NT2/D1 (cell line): ENCODE results near the gene SENP3.
"Not testable (repeated sequence)": the region's sequence is repeated elsewhere in the genome, so short reads cannot be mapped to it uniquely, and the experiment has no call there.

Experiments
- DNase-seq: peaks from one replicate; pipeline ENCODE4 v3.0.0-alpha.2; 2011; ENCODE audit warnings: low read depth, low spot score
- H3K27me3 ChIP-seq: 2 replicates; pipeline ENCODE4 v1.6.0; 2011; ENCODE audit warnings: mild to moderate bottlenecking; ENCODE audit not compliant: insufficient read length, insufficient read depth
- H3K36me3 ChIP-seq: 2 replicates; pipeline ENCODE4 v1.6.1; 2011; ENCODE audit warnings: mild to moderate bottlenecking, low read length, mixed read lengths; ENCODE audit not compliant: insufficient read depth, insufficient read length
- H3K4me1 ChIP-seq: 2 replicates; pipeline ENCODE4 v1.5.1; 2011; ENCODE audit not compliant: insufficient read depth, insufficient read length
- H3K4me3 ChIP-seq: 2 replicates; pipeline ENCODE4 v1.5.1; 2011; ENCODE audit warnings: low read depth; ENCODE audit not compliant: insufficient read length
- H3K9ac ChIP-seq: 2 replicates; pipeline ENCODE4 v1.6.0; 2011; ENCODE audit warnings: low read depth; ENCODE audit not compliant: insufficient read length
- H3K9me3 ChIP-seq: 2 replicates; pipeline ENCODE4 v1.5.1; 2011; ENCODE audit warnings: mild to moderate bottlenecking, low read length; ENCODE audit not compliant: insufficient read depth
- SUZ12 ChIP-seq: IDR thresholded peaks from 2 replicates; pipeline ENCODE4 v1.6.1; 2011; ENCODE audit not compliant: insufficient read length, insufficient read depth; ENCODE audit errors: extremely low read depth
- YY1 ChIP-seq: IDR thresholded peaks from 2 replicates; pipeline ENCODE4 v1.6.1; 2011; ENCODE audit not compliant: insufficient read length, insufficient read depth
- ZNF274 ChIP-seq: IDR thresholded peaks from 2 replicates; pipeline ENCODE4 v1.6.1; 2011; ENCODE audit warnings: mild to moderate bottlenecking, low read depth, low read length

Gene SENP3

DNA sequence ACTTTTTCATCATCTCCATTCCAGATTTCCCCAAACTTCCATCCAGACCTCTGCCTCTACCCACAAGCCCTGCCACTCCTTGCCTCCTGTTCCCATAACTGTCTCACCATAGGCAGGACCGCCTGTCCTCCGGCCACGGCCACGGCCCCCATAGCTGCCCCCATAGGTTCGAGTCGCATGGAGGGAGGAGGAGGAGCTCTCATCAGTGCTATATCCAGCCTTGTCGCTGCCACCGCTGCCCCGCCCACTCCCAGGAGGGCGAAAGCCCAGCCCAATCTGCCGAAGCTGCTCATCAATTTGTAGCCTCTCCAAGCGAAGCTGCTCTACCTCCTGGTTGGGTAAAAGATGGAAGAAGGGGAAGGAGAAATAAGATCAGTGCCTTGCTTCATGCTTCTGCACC lies 31.6 kb downstream of the SENP3 start:
- peaks cover 9% of the 10 kb centered on the region for H3K4me1 ChIP-seq
- H3K9ac ChIP-seq: no peak overlapping the region
- no peak overlapping the region for H3K4me3 ChIP-seq
- peaks cover 69% of the 10 kb centered on the region for H3K36me3 ChIP-seq
- no peaks in the 10 kb centered on the region for H3K9me3 ChIP-seq
- TF ChIP-seq YY1 (no peak), ZNF274 (no peak), SUZ12 (no peak)
- DNase-seq: no peak
- H3K27me3 ChIP-seq: no peaks in the 10 kb centered on the region

DNA sequence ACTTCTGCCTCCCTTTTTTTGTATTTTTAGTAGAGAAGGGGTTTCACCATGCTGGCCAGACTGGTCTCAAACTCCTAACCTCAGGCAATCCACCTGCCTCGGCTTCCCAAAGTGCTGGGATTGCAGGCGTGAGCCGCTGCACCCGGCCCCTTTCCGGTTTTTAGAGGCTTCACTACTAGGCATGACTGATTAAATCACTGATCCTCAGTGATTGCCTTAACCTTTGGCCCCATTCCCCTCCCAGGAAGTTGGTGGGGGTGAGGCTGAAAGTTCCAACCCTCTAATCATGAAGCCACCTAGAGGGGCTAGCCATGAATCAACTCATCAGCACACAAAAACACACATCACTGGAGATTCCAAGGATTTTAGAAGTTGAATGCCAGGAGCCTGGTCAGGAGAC lies 35.8 kb downstream of the SENP3 start:
- not testable (repeated sequence) for H3K4me3 ChIP-seq, H3K9me3 ChIP-seq, H3K27me3 ChIP-seq, H3K9ac ChIP-seq, DNase-seq, H3K4me1 ChIP-seq
- H3K36me3 ChIP-seq: peaks cover 76% of the 10 kb centered on the region

DNA sequence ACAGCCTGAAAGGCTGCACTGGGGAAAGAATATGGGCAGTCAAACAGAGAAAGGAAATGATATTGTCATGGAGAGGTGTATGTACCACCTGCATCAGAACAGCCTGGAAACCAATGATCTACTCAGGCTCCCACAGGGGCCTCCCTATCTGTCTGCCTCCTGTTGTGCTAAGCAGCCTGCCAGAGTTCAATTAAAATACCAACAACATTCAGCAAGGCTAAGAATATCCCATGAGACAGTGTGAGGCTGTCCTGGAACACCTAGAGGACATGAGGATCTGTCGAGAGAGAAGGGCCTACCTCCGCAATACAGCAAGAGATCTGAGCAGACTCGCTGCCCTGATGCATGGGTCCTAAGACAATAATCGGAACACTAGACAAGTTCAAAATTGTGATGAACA lies 44.6 kb downstream of the SENP3 start:
- TF ChIP-seq SUZ12 (no peak), ZNF274 (no peak), YY1 (no peak)
- Histone ChIP-seq H3K36me3 (peaks cover 70% of the 10 kb centered on the region), H3K9ac (no peak overlapping the region), H3K9me3 (no peaks in the 10 kb centered on the region), H3K27me3 (no peaks in the 10 kb centered on the region), H3K4me3 (no peak overlapping the region), H3K4me1 (no peaks in the 10 kb centered on the region)
- no peak for DNase-seq

DNA sequence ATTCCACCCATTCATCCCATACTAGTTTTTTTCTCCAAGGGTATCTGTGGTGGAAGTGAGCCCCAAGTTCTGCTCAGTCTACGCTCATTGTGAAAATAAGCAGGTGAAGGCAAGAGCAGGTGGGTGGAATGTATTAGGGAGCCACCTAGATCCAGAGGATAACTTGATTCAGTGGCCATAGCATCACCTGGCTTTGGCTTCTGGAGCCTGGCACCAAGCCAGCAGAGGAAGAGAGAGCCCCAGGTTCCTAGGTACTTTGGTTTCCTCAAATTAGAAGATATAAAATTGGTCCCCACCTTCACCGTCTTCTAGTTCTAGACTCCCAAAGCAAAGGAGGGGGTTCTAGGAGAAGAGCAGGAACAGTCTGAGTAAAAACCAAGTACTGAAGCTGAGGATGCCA lies 48.9 kb downstream of the SENP3 start:
- H3K4me1 ChIP-seq: no peaks in the 10 kb centered on the region
- no peaks in the 10 kb centered on the region for H3K9me3 ChIP-seq
- H3K27me3 ChIP-seq: no peaks in the 10 kb centered on the region
- H3K9ac ChIP-seq: no peak overlapping the region
- no peak overlapping the region for H3K4me3 ChIP-seq
- no peak for TF ChIP-seq SUZ12
- TF ChIP-seq YY1: no peak
- TF ChIP-seq ZNF274: no peak
- DNase-seq: no peak
- peaks cover 48% of the 10 kb centered on the region for H3K36me3 ChIP-seq

DNA sequence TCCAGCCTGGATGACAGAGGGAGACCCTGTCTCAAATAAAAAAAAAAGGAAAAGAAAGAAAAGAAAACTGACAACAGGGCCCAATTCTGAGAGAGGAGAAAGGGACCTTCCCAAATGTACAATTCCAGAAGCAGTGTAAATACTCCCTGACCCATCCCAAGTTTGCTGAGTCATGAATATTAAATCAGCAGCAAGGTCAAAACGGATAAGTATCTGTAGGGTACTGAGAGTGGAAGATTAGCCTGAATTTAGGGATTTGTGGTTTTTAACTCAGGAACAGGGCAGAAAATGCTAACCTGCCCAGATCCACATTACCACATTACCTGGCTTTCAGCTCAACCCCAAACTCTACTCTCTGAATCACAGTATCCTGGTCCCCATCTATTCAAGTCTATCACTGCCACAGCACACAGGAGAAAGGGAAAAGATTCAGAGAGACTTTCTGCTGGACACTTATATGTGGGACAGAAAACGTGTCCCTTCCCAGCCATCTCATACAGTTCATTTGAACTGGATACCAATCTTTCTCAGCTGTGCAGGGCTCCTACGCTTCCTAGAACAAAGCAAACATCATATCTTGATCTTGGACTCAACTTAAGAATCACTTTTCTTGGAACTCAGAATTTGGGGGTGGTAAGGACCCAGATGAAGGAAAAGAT lies 50.0 kb downstream of the SENP3 start:
- peaks cover 38% of the 10 kb centered on the region for H3K36me3 ChIP-seq
- no peak overlapping the region for H3K4me3 ChIP-seq
- TF ChIP-seq YY1 (no peak), ZNF274 (no peak), SUZ12 (no peak)
- no peaks in the 10 kb centered on the region for H3K4me1 ChIP-seq
- no peaks in the 10 kb centered on the region for H3K9me3 ChIP-seq
- H3K9ac ChIP-seq: no peak overlapping the region
- no peaks in the 10 kb centered on the region for H3K27me3 ChIP-seq
- no peak for DNase-seq

DNA sequence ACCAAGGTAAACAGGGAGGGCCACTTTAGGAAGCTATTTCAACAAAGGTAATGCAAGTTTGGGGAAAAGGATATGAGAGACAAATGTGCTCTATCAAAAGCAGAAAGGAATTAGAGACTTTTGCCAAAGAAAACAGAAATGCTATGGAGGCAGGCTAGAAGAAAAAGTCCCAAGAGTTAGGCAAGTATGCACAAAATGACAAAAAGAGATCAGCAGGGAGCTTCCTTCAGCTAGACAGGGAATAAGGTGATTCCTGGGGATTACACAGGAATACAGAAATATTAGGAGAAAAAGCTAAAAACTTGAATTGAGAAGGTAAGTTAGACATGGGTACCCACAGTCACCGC lies 50.5 kb downstream of the SENP3 start:
- Histone ChIP-seq H3K9ac (no peak overlapping the region), H3K36me3 (peaks cover 36% of the 10 kb centered on the region), H3K9me3 (no peaks in the 10 kb centered on the region), H3K4me1 (no peaks in the 10 kb centered on the region), H3K27me3 (no peaks in the 10 kb centered on the region), H3K4me3 (no peak overlapping the region)
- no peak for TF ChIP-seq YY1
- no peak for TF ChIP-seq SUZ12
- TF ChIP-seq ZNF274: no peak
- no peak for DNase-seq

DNA sequence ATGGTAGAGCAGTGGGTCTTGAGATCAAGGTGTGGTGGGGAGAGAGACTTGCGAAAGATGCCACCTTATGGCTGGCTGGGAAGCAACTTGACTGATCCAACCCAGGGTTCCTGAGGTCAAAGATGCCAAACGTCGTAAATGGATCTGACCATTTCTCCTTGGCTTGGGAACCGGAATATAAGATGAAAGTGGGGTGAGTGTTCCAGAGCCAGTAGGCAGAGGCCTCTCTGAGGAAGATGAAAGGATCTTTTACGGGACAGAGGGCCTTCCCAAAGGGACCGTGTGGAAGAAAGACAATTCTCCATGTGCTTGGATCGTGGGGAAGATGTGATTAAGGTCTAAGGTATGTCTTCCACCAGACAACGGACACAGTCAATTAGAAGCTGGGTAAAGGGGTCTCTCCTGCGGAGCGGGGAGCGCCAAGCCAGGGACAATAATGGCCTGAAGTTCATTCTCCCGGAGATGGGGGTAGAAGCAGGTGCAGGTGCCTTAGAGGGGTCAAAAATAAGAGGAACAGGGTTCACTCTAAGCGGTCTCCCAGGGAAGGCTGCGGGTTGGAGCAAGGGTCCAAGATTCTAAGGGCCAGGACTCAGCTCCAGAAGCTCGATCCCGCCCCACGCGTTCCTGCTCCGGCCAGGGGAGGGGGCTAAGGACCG lies 52.2 kb downstream of the SENP3 start:
- H3K4me3 ChIP-seq: peak overlapping the region; percentile 74
- DNase-seq: no peak
- no peaks in the 10 kb centered on the region for H3K9me3 ChIP-seq
- TF ChIP-seq ZNF274: no peak
- TF ChIP-seq YY1: no peak
- no peak for TF ChIP-seq SUZ12
- peak overlapping the region; percentile 80 for H3K9ac ChIP-seq
- peaks cover 27% of the 10 kb centered on the region for H3K36me3 ChIP-seq
- H3K4me1 ChIP-seq: no peaks in the 10 kb centered on the region
- H3K27me3 ChIP-seq: no peaks in the 10 kb centered on the region
